ENCODE measurements around the gene NAGLU.
"Not testable (repeated sequence)": the region's sequence is repeated elsewhere in the genome, so short reads cannot be mapped to it uniquely, and the experiment has no call there.

NAGLU gene

GRCh38 chr17:42530952-42531454, 5.0 kb upstream of the NAGLU start:
- Histone ChIP-seq H3K27ac (ENCODE audit: low read depth, low read length) (no peak overlapping the region), H3K4me3 (ENCODE audit: low read depth in 1 of 2, low read length in 2 of 2) (peak overlapping the region in 1 of 2 donors; percentile 1), H3K27me3 (ENCODE audit: control insufficient read depth in 1 of 2, insufficient read depth in 2 of 2, low read length in 2 of 2) (no peaks in the 10 kb centered on the region), H3K9me3 (ENCODE audit: control insufficient read depth in 1 of 2, low read length in 2 of 2) (no peaks in the 10 kb centered on the region), H3K4me1 (ENCODE audit: control insufficient read depth in 1 of 2, insufficient read depth in 2 of 2, low read length in 2 of 2) (peaks cover 13 to 38% of the 10 kb centered on the region in 2 donors), H3K36me3 (ENCODE audit: control insufficient read depth in 1 of 2, insufficient read depth in 2 of 2, low read length in 2 of 2) (no peaks in the 10 kb centered on the region), H3K9ac (ENCODE audit: low read depth in 1 of 2, low read length in 2 of 2) (no peak overlapping the region)

DNA sequence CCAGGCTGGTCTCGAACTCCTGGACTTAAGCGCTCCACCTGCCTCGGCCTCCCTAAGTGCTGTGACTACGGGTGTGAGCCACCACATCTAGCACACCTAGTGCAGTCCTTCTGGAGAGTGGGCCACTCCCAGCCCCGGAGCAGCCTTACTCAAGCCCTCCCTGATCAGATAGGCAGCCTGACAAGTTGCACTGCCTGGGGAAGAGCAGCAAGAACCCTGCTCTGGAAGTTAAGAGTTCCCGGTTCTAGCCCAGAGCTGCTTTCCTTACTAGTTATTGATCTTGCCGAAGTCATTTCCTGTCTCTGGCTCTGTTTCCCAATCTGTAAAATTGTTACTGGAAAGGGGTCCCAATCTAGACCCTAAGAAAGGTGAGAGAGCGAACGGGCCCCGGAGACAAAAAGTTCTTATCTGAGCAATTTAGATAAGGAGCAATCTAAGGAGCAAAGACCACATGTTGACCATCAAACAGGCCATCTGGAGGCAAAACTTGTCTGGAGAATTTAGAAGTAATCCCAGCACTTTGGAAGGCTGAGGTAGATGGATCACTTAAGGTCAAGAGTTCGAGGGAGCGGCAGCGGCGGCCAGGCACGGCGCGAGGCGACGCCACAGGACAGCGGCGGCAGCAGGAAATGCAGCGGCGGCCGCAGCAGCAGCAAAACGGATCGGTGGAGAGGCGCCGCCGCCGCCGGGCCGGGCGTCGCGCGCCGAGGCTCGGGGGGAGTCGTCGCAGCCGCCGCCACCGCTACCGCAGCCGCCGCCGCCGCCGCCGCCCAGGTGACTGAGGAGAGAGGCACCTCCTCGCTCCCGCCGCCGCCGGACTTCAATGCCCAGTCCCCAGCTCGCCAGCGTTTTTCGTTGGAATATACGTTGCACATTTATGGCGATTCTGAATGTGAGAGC, 4.3 kb upstream of the NAGLU start:
- peak overlapping the region in 1 of 2 donors; percentile 69 for H3K9ac ChIP-seq (ENCODE audit: low read depth in 1 of 2, low read length in 2 of 2)
- no peaks in the 10 kb centered on the region for H3K36me3 ChIP-seq (ENCODE audit: control insufficient read depth in 1 of 2, insufficient read depth in 2 of 2, low read length in 2 of 2)
- peaks cover 15 to 39% of the 10 kb centered on the region in 2 donors for H3K4me1 ChIP-seq (ENCODE audit: control insufficient read depth in 1 of 2, insufficient read depth in 2 of 2, low read length in 2 of 2)
- H3K4me3 ChIP-seq (ENCODE audit: low read depth in 1 of 2, low read length in 2 of 2) = peak overlapping the region; percentile 42 to 68
- peak overlapping the region; percentile 72 for H3K27ac ChIP-seq (ENCODE audit: low read depth, low read length)
- H3K27me3 ChIP-seq (ENCODE audit: control insufficient read depth in 1 of 2, insufficient read depth in 2 of 2, low read length in 2 of 2) = no peaks in the 10 kb centered on the region
- no peaks in the 10 kb centered on the region for H3K9me3 ChIP-seq (ENCODE audit: control insufficient read depth in 1 of 2, low read length in 2 of 2)

GRCh38 chr17:42535155-42536047, 640 bp upstream of the NAGLU start:
- Histone ChIP-seq H3K27ac (ENCODE audit: low read depth, low read length) (peak overlapping the region; percentile 88), H3K36me3 (ENCODE audit: control insufficient read depth in 1 of 2, insufficient read depth in 2 of 2, low read length in 2 of 2) (peaks cover 0 to 15% of the 10 kb centered on the region in 2 donors), H3K9me3 (ENCODE audit: control insufficient read depth in 1 of 2, low read length in 2 of 2) (no peaks in the 10 kb centered on the region), H3K9ac (ENCODE audit: low read depth in 1 of 2, low read length in 2 of 2) (peak overlapping the region; percentile 65 to 92), H3K4me1 (ENCODE audit: control insufficient read depth in 1 of 2, insufficient read depth in 2 of 2, low read length in 2 of 2) (peaks cover 23 to 35% of the 10 kb centered on the region in 2 donors), H3K27me3 (ENCODE audit: control insufficient read depth in 1 of 2, insufficient read depth in 2 of 2, low read length in 2 of 2) (no peaks in the 10 kb centered on the region), H3K4me3 (ENCODE audit: low read depth in 1 of 2, low read length in 2 of 2) (peak overlapping the region; percentile 87 to 89)

DNA sequence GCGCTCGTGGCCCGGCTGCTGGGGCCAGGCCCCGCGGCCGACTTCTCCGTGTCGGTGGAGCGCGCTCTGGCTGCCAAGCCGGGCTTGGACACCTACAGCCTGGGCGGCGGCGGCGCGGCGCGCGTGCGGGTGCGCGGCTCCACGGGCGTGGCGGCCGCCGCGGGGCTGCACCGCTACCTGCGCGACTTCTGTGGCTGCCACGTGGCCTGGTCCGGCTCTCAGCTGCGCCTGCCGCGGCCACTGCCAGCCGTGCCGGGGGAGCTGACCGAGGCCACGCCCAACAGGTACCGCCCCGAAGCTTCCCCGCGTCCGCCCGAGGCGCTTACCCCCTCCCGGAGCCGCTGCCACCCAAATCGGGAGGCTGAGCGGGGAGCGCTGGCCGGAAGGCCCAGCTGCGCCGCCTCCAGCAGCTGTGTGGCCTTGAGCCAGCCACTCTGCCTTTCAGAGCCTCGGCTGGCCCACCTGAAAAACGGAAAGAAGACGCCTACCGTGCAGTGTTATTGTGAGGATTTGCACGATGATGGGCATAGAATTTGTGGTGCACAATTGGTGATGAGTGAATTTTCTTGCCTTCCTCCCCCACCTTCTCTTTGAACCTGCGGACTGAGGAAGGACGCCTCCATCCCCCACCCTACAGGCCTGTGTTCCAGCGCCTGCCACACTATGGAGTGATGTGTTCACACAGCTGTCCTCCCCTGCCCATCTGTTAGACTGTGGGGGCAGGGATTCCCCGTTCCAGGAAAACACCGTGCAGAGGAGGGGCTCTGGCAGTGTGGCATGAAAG, 523 bp downstream of the NAGLU start:
- H3K27me3 ChIP-seq (ENCODE audit: control insufficient read depth in 1 of 2, insufficient read depth in 2 of 2, low read length in 2 of 2) = no peaks in the 10 kb centered on the region
- peak overlapping the region; percentile 68 to 89 for H3K4me3 ChIP-seq (ENCODE audit: low read depth in 1 of 2, low read length in 2 of 2)
- no peaks in the 10 kb centered on the region for H3K9me3 ChIP-seq (ENCODE audit: control insufficient read depth in 1 of 2, low read length in 2 of 2)
- peaks cover 0 to 20% of the 10 kb centered on the region in 2 donors for H3K36me3 ChIP-seq (ENCODE audit: control insufficient read depth in 1 of 2, insufficient read depth in 2 of 2, low read length in 2 of 2)
- peak overlapping the region; percentile 73 for H3K27ac ChIP-seq (ENCODE audit: low read depth, low read length)
- peak overlapping the region; percentile 64 to 81 for H3K9ac ChIP-seq (ENCODE audit: low read depth in 1 of 2, low read length in 2 of 2)
- peaks cover 29 to 33% of the 10 kb centered on the region in 2 donors for H3K4me1 ChIP-seq (ENCODE audit: control insufficient read depth in 1 of 2, insufficient read depth in 2 of 2, low read length in 2 of 2)

DNA sequence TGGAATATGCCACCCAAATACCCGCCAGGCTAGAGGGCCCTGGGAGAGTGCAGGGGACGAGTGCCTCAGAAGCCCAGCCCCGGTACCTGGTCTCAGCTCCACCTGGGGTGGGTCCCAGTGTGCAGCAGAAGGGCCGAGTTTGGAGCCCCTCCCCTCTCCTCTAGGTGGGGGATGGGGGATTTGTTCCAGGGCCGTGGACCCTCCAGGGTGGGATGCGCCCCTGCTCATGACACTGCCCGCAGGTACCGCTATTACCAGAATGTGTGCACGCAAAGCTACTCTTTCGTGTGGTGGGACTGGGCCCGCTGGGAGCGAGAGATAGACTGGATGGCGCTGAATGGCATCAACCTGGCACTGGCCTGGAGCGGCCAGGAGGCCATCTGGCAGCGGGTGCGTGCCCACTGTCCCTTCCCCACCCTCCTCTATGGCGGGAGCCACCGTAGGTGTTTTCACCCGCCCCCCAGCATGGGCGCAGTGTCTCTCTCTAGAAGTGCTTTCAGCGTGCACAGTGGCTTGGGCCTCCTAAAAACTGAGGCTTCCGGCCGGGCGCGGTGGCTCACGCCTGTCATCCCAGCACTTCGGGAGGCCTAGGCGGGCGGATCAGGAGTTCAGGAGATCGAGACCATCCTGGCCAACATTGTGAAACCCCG, 1.2 kb downstream of the NAGLU start:
- H3K9ac ChIP-seq (ENCODE audit: low read depth in 1 of 2, low read length in 2 of 2) = peak overlapping the region; percentile 64 to 81

GRCh38 chr17:42537826-42538451, 1.9 kb downstream of the NAGLU start:
- Histone ChIP-seq H3K27ac (ENCODE audit: low read depth, low read length) (no peak overlapping the region), H3K9me3 (ENCODE audit: control insufficient read depth in 1 of 2, low read length in 2 of 2) (no peaks in the 10 kb centered on the region), H3K4me1 (ENCODE audit: control insufficient read depth in 1 of 2, insufficient read depth in 2 of 2, low read length in 2 of 2) (peaks cover 29 to 33% of the 10 kb centered on the region in 2 donors), H3K9ac (ENCODE audit: low read depth in 1 of 2, low read length in 2 of 2) (no peak overlapping the region), H3K27me3 (ENCODE audit: control insufficient read depth in 1 of 2, insufficient read depth in 2 of 2, low read length in 2 of 2) (no peaks in the 10 kb centered on the region), H3K36me3 (ENCODE audit: control insufficient read depth in 1 of 2, insufficient read depth in 2 of 2, low read length in 2 of 2) (peaks cover 0 to 23% of the 10 kb centered on the region in 2 donors), H3K4me3 (ENCODE audit: low read depth in 1 of 2, low read length in 2 of 2) (no peak overlapping the region)

More for the DNA sequence above, 1.2 kb downstream of the NAGLU start:
- Histone ChIP-seq H3K36me3 (ENCODE audit: control insufficient read depth in 1 of 2, insufficient read depth in 2 of 2, low read length in 2 of 2) (peaks cover 0 to 21% of the 10 kb centered on the region in 2 donors), H3K4me3 (ENCODE audit: low read depth in 1 of 2, low read length in 2 of 2) (peak overlapping the region; percentile 68 to 89), H3K9me3 (ENCODE audit: control insufficient read depth in 1 of 2, low read length in 2 of 2) (no peaks in the 10 kb centered on the region), H3K27me3 (ENCODE audit: control insufficient read depth in 1 of 2, insufficient read depth in 2 of 2, low read length in 2 of 2) (no peaks in the 10 kb centered on the region), H3K27ac (ENCODE audit: low read depth, low read length) (no peak overlapping the region), H3K4me1 (ENCODE audit: control insufficient read depth in 1 of 2, insufficient read depth in 2 of 2, low read length in 2 of 2) (peaks cover 29 to 33% of the 10 kb centered on the region in 2 donors)

- Histone ChIP-seq H3K9ac (ENCODE audit: low read depth in 1 of 2, low read length in 2 of 2) (no peak overlapping the region), H3K27me3 (ENCODE audit: control insufficient read depth in 1 of 2, insufficient read depth in 2 of 2, low read length in 2 of 2) (no peaks in the 10 kb centered on the region), H3K27ac (ENCODE audit: low read depth, low read length) (no peak overlapping the region), H3K36me3 (ENCODE audit: control insufficient read depth in 1 of 2, insufficient read depth in 2 of 2, low read length in 2 of 2) (peaks cover 0 to 28% of the 10 kb centered on the region in 2 donors), H3K4me3 (ENCODE audit: low read depth in 1 of 2, low read length in 2 of 2) (no peak overlapping the region), H3K4me1 (ENCODE audit: control insufficient read depth in 1 of 2, insufficient read depth in 2 of 2, low read length in 2 of 2) (peaks cover 29 to 33% of the 10 kb centered on the region in 2 donors), H3K9me3 (ENCODE audit: control insufficient read depth in 1 of 2, low read length in 2 of 2) (no peaks in the 10 kb centered on the region)
Measured at GRCh38 chr17:42538482-42538881, 2.4 kb downstream of the NAGLU start.

- H3K9me3 ChIP-seq (ENCODE audit: control insufficient read depth in 1 of 2, low read length in 2 of 2); H3K27me3 ChIP-seq (ENCODE audit: control insufficient read depth in 1 of 2, insufficient read depth in 2 of 2, low read length in 2 of 2); H3K4me3 ChIP-seq (ENCODE audit: low read depth in 1 of 2, low read length in 2 of 2); H3K9ac ChIP-seq (ENCODE audit: low read depth in 1 of 2, low read length in 2 of 2): not testable (repeated sequence)
- H3K36me3 ChIP-seq (ENCODE audit: control insufficient read depth in 1 of 2, insufficient read depth in 2 of 2, low read length in 2 of 2) = peaks cover 0 to 36% of the 10 kb centered on the region in 2 donors
- H3K4me1 ChIP-seq (ENCODE audit: control insufficient read depth in 1 of 2, insufficient read depth in 2 of 2, low read length in 2 of 2) = peaks cover 24 to 25% of the 10 kb centered on the region in 2 donors
- H3K27ac ChIP-seq (ENCODE audit: low read depth, low read length) = peak overlapping the region; percentile 17
Measured at GRCh38 chr17:42540558-42540957, 4.5 kb downstream of the NAGLU start.

All from duodenal mucosa (tissue), 2 donors.